Fibroblast of mammary gland (primary cell): Measurements from ENCODE around the gene SYNE4.

ENCODE experiments used
- DNase-seq: peaks from one replicate; pipeline ENCODE4 v3.0.0-alpha.2; 2010; ENCODE audit warnings: low read depth
- H3K4me3 ChIP-seq: 2 replicates; pipeline ENCODE4 v1.5.1; 2011; ENCODE audit warnings: low read depth, mild to moderate bottlenecking, low read length, moderate library complexity; ENCODE audit not compliant: control insufficient read depth
- CTCF ChIP-seq: conservative IDR thresholded peaks from 2 replicates; pipeline ENCODE4 v1.5.1; 2011; ENCODE audit warnings: low read depth, low read length, inconsistent platforms; ENCODE audit not compliant: control insufficient read depth, insufficient read depth

Gene SYNE4

GRCh38 chr19:36023432-36023831, 14.8 kb upstream of the SYNE4 start:
- DNase-seq: no peak
- TF ChIP-seq CTCF: no peak
- H3K4me3 ChIP-seq: no peak overlapping the region

- no peak for TF ChIP-seq CTCF
- DNase-seq: no peak
- H3K4me3 ChIP-seq: no peak overlapping the region
Observed at GRCh38 chr19:36019061-36019670, 10.6 kb upstream of the SYNE4 start.

GRCh38 chr19:36014012-36014924, 5.7 kb upstream of the SYNE4 start, which contains the start of gene ALKBH6:
Gene ALKBH6 (minus strand): TSS chr19:36014213. CDS start chr19:36013397, 816 bp downstream.
- TF ChIP-seq CTCF: no peak
- DNase-seq: peak; percentile 97
- H3K4me3 ChIP-seq: peak within 1 kb of the TSS; percentile 96

GRCh38 chr19:36013280-36014011, 4.8 kb upstream of the SYNE4 start:
- H3K4me3 ChIP-seq: peak overlapping the region; percentile 96
- TF ChIP-seq CTCF: no peak
- DNase-seq: no peak

- TF ChIP-seq CTCF: no peak
- DNase-seq: no peak
- H3K4me3 ChIP-seq: no peak overlapping the region
Observed at GRCh38 chr19:36010402-36010801, 1.8 kb upstream of the SYNE4 start.

- TF ChIP-seq CTCF: no peak
- peak overlapping the region; percentile 44 for H3K4me3 ChIP-seq
- no peak for DNase-seq
Observed at GRCh38 chr19:36009633-36010379, 1.2 kb upstream of the SYNE4 start.
